AG04449 (cell line): Measurements from ENCODE around the gene KLK4.

Source experiments
- CTCF ChIA-PET: fragments of 350-600 bp; formaldehyde crosslinking; extraction: SDS; loops from one replicate; lab custom pipeline; 2021; ENCODE audit warnings: antibody characterized with exemption; lab: Yijun Ruan, JAX
- POLR2A ChIA-PET: fragments of 400-600, 350-600 bp; formaldehyde crosslinking; extraction: SDS; loops from one replicate; lab custom pipeline; 2020; ENCODE audit warnings: antibody characterized with exemption, inconsistent platforms; lab: Yijun Ruan, JAX
- DNase-seq: peaks from one replicate; pipeline ENCODE4 v3.0.0-alpha.2; 2010; ENCODE audit warnings: low read depth, low spot score
- H3K4me3 ChIP-seq: 2 replicates; pipeline ENCODE4 v1.5.1; 2011; ENCODE audit warnings: low read depth, mild to moderate bottlenecking, control low read depth, low read length
- TF ChIP-seq, protein P1 (sequence below): IDR thresholded peaks from one replicate; pipeline ENCODE4 v1.5.1; 2011; ENCODE audit warnings: mild to moderate bottlenecking, moderate library complexity, low read length, control low read depth, inconsistent platforms; ENCODE audit not compliant: insufficient read depth; ENCODE audit errors: missing control alignments

Gene KLK4

DNA sequence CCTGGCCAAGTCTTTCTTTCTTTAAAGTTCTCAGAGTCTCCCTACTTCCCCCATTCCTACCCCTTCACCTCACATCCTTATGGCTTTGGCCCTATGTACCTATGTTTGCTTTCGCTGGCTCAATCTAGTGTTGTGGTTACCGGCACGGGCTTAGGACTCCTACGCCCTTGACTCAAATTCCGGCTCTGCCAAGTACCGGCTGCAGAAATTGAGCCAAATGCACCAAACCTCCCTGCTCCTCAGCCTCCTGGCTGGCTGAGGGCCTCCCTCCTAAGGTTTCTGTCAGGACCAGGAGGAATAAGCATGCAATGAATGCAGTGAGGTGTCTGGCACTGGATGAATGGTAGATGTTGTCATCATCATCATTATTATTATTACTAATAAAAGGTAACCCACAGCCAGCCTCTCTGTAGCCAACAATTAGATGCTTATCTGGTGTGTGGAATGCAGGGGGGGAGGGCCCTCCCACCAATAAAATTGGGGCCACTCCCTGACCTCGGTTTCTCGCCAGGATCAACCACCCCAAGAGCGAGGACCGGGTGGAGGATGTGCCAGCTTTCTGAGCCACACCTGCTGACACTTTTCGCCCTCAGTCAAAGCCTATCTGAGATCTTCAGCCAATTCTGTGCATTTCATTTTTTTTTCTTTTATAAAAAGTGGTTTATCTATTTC, 21.0 kb upstream of the KLK4 start:
- POLR2A ChIA-PET = no interaction called here
- TF ChIP-seq, protein P1, sequence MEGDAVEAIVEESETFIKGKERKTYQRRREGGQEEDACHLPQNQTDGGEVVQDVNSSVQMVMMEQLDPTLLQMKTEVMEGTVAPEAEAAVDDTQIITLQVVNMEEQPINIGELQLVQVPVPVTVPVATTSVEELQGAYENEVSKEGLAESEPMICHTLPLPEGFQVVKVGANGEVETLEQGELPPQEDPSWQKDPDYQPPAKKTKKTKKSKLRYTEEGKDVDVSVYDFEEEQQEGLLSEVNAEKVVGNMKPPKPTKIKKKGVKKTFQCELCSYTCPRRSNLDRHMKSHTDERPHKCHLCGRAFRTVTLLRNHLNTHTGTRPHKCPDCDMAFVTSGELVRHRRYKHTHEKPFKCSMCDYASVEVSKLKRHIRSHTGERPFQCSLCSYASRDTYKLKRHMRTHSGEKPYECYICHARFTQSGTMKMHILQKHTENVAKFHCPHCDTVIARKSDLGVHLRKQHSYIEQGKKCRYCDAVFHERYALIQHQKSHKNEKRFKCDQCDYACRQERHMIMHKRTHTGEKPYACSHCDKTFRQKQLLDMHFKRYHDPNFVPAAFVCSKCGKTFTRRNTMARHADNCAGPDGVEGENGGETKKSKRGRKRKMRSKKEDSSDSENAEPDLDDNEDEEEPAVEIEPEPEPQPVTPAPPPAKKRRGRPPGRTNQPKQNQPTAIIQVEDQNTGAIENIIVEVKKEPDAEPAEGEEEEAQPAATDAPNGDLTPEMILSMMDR = no peak
- no peak overlapping the region for H3K4me3 ChIP-seq
- CTCF ChIA-PET = interaction anchor here (1.7 kb wide), 1 partner anchor 10 kb away, joined by 6 read pairs; no protein-coding TSS in a partner anchor
- no peak for DNase-seq

GRCh38 chr19:50931023-50931422, 19.8 kb upstream of the KLK4 start:
- TF ChIP-seq, protein P1 = no peak
- POLR2A ChIA-PET = no interaction called here
- CTCF ChIA-PET = no interaction called here
- no peak overlapping the region for H3K4me3 ChIP-seq
- no peak for DNase-seq

DNA sequence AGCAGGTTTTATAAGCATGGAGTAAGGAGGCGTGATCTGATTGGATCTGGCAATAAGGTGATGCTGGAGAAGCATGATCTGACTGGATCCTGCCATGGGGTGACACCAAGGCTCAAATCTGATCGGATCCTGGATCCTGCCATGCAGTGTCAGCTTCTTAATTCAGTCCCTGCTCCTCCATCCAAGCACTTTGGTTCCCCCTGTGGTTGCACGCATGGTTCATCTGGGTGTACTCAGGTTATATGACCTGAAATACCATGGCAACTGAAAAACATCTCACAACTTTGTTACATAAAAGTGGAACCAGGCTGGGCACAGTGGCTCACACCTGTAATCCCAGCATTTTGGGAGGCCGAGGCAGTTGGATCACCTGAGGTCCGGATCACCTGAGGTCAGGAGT, 17.6 kb upstream of the KLK4 start:
- CTCF ChIA-PET = interaction anchor here (1.2 kb wide), 1 partner anchor 88 kb away, joined by 3 read pairs; no protein-coding TSS in a partner anchor
- DNase-seq = no peak
- POLR2A ChIA-PET = no interaction called here

DNA sequence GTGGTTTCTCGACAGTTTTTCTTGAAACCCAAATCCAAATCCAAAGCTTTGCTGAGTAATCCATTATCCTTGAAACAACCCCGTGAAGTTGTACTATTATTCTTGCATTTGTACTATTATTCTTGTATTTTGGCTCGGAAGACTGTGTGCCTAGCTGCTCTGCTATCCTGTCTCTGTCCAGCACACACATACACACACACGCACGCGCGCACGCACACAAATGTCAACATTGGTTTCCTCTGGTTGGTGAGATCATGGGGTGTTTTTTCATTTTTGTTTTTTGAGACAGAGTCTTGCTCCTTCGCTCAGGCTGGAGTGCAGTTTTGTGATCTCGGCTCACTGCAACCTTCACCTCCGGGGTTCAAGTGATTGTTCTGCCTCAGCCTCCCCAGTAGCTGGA, 14.9 kb upstream of the KLK4 start:
- no peak overlapping the region for H3K4me3 ChIP-seq
- TF ChIP-seq, protein P1 = no peak
- CTCF ChIA-PET = interaction anchor here (1.1 kb wide), 1 partner anchor 9 kb away, joined by 4 read pairs; no protein-coding TSS in a partner anchor
- DNase-seq = no peak
- POLR2A ChIA-PET = no interaction called here

More for the DNA sequence above, 17.6 kb upstream of the KLK4 start:
- no peak overlapping the region for H3K4me3 ChIP-seq
- TF ChIP-seq, protein P1 = no peak

- ChIA-PET POLR2A (no interaction called here), CTCF (interaction anchor here (1.1 to 1.3 kb wide), 2 partner anchors 10 to 388 kb away, joined by 4 to 5 read pairs; no protein-coding TSS in a partner anchor)
- no peak for DNase-seq
- TF ChIP-seq, protein P1 = no peak
- H3K4me3 ChIP-seq = no peak overlapping the region
These were observed 14.5 kb upstream of the KLK4 start for GRCh38 chr19:50925734-50926133.

- POLR2A ChIA-PET = no interaction called here
- TF ChIP-seq, protein P1 = no peak
These were observed 13.4 kb upstream of the KLK4 start for GRCh38 chr19:50924586-50924985.

More at GRCh38 chr19:50924586-50924985, 13.4 kb upstream of the KLK4 start:
- no peak overlapping the region for H3K4me3 ChIP-seq
- CTCF ChIA-PET = interaction anchor here (0.9 to 1.3 kb wide), 2 partner anchors 387 to 556 kb away, joined by 3 to 5 read pairs; no protein-coding TSS in a partner anchor
- no peak for DNase-seq
